HG03097 (cell line): Measurements from ENCODE around the gene B4GALNT4.
A peak's percentile ranks its signal among the peaks of the same experiment; 100 is the strongest.
"Not testable (repeated sequence)": the region's sequence is repeated elsewhere in the genome, so short reads cannot be mapped to it uniquely, and the experiment has no call there.

Experiments
- ATAC-seq: cut with Tn5 transposase; IDR thresholded peaks from one replicate; pipeline ENCODE4 v1.9.1; 2021; ENCODE audit not compliant: unreplicated experiment, low FRiP score

Gene B4GALNT4, protein sequence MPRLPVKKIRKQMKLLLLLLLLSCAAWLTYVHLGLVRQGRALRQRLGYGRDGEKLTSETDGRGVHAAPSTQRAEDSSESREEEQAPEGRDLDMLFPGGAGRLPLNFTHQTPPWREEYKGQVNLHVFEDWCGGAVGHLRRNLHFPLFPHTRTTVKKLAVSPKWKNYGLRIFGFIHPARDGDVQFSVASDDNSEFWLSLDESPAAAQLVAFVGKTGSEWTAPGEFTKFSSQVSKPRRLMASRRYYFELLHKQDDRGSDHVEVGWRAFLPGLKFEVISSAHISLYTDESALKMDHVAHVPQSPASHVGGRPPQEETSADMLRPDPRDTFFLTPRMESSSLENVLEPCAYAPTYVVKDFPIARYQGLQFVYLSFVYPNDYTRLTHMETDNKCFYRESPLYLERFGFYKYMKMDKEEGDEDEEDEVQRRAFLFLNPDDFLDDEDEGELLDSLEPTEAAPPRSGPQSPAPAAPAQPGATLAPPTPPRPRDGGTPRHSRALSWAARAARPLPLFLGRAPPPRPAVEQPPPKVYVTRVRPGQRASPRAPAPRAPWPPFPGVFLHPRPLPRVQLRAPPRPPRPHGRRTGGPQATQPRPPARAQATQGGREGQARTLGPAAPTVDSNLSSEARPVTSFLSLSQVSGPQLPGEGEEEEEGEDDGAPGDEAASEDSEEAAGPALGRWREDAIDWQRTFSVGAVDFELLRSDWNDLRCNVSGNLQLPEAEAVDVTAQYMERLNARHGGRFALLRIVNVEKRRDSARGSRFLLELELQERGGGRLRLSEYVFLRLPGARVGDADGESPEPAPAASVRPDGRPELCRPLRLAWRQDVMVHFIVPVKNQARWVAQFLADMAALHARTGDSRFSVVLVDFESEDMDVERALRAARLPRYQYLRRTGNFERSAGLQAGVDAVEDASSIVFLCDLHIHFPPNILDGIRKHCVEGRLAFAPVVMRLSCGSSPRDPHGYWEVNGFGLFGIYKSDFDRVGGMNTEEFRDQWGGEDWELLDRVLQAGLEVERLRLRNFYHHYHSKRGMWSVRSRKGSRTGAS

DNA sequence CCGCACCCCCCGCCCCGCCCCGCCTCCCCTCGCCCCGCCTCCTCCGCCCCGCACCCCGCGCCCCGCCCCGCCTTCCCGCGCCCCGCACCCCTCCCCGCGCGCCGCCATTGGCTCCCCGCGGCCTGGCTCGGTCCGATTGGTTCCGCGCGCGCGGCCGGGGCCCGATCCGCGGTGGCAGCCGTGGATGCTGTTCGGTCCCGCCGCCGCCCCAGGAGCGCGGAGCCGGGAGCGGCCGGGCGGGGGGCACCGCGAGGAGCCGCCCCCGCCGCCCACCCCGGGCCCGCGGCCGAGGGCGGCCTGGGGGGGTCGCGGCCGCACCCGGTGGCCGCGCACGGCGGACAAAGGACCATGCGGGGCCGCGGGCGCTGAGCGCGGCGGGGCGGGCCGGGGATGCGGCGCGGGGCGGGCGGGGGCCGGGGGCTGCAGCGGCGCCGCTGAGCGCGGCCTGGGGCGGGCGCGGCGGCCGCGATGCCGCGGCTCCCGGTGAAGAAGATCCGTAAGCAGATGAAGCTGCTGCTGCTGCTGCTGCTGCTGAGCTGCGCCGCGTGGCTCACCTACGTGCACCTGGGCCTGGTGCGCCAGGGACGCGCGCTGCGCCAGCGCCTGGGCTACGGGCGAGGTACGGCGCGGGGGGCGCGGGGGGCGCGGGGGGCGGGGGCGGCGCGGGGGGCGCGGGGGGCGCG, at the start of gene B4GALNT4:
TSS of gene B4GALNT4 (plus strand) at position 164 of the 683 bp plus-strand sequence. CDS start at position 469, 305 bp downstream.
- no peak for ATAC-seq

DNA sequence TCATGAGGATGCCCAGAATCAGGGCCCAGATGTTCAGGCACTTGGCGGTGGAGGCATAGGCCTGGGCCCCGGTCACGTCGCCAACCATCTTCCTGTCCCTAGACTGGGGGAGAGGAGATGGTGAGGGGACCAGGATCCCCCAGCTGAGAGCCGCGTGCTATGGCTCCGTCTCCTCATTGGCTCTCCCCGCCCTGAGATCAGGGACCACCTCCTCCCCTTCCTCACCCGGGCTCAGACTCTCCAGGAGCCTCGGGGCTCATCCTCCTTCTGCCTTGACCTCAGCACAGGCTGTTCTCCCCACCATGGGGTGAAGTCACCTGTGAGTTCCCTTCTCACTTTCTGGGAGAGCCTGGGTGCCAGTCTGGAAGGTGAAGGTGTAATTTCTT, 49.4 kb upstream of the B4GALNT4 start:
- not testable (repeated sequence) for ATAC-seq

DNA sequence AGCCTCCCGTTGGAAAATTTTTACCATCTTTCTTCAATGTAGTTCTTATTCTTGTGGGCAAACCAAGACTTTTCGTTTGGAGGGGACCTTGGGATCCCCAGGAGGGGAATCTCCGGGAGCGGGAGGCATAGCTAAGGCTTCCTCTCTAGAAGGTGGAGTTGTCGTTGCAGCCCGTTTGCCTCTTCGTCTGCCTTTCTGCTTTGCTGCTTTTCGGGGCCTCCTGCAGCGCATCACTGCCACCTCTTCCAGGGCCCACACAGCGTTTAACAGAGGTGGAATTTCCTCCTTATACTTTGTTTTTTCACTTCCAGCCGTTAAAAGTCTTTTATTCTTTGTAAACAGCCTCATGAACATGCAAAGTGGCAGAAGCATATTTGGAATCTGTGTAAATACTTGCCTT, 45.1 kb upstream of the B4GALNT4 start:
- no peak for ATAC-seq

DNA sequence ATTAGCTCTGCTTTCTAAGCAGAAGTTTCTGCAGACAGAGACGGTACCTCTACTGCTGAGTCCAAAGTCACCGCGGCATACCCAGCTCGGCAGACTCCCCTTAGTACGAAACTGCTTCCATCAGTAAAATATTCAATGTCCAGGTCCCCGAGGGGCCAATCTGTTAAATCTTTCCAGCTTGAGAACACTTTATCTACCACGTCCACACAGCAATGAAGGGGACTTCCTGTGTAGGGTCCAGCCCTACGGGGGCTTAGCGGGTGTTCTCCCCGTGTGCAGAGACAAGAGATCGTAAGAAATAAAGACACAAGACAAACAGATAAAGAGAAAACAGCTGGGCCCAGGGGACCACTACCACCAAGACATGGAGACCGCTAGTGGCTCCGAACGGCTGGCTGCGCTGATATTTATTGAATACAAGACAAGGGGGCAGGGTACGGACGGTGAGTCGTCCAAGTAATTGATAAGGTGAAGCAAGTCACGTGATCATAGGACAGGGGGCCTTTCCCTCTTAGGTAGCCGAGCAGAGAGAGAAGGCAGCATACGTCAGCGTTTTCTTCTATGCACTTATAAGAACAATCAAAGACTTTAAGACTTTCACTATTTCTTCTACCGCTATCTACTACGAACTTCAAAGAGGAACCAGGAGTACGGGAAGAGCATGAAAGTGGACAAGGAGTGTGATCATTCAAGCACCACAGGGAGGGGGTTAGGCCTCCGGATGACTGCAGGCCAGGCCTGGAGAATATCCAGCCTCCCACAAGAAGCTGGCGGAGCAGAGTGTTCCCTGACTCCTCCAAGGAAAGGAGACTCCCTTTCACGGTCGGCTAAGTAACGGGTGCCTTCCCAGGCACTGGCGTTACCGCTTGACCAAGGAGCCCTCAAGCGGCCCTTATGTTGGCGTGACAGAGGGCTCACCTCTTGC, 44.4 kb upstream of the B4GALNT4 start:
- not testable (repeated sequence) for ATAC-seq

DNA sequence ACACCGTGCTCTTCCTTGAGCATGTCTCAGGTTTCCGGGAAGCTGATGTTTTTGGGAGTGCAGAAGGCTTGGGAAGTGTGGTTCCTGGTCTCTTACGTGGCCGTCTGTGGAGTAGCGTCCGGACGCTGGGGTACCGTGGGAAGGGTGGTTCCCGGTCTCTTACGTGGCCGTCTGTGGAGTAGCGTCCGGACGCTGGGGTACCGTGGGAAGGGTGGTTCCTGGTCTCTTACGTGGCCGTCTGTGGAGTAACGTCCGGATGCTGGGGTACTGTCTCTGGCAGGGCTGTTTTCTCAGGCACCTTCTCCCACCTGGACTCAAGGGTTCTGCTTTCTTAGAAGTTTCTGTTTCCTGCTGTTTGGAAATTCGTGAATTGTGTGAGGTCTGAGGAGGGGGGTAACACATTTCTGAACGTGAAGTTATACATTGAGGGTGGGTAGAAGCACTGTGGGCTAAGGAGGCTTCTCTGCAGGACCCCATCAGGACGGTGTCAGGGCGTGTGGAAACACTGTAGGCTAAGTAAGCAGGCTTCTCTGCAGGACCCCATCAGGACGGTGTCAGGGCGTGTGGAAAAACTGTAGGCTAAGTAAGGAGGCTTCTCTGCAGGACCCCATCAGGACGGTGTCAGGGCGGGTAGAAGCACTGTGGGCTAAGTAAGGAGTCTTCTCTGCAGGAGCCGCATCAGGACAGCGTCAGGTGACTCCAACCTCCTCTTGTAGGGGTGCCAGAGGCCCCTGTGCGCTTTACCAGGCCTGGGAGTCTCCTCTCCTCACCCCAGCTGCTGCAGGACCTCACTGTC, 43.3 kb upstream of the B4GALNT4 start:
- ATAC-seq: no peak

DNA sequence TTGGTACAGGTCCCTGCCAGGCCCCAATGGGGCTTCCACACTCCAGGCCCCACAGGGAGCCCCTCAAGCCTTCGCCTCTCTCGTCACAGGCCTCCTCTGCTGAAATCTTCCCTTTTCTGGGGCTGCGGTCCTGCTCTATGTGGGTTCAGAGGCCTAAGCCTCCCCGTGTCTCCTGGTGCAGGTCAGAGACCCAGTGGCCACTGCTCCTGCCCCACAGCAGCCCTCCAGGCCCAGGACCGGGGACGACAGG, 42.8 kb upstream of the B4GALNT4 start:
- ATAC-seq: no peak

DNA sequence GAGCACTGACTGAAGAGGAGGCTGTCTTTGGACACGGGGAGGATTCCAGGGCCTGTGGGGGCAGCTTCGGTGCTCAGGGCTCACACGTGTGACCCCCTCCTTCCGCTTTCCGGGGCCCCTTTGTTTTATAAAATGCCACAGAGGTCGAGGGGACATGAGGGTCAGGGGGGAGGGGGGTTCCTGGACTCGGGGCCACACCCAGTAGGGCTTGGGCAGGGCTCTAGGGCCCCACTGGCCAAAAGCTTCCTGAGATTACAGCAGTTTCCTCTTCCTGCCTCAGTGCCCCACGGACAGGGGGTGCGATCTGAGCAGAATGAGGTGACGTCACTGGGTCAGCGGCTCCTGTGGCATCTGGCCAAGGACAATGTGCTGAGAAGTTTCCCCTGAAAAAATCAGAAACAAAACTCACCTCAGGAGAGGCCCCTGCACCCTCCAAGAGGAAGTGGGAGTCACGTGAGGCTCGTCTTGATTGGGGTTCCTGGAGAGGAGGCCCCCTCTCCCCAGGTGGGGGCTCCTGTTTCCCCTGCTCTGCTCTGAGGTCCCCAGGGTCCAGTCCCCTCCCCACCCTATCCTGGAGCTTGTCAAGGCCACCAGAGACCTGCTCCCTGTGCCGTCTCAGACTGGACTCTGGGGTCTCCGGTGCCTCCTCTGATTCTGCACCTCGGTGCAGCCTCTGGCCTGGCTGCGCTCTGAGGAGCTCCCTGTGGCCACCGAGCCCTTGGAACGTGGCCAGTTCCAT, 42.3 kb upstream of the B4GALNT4 start:
- ATAC-seq: peak; percentile 58

DNA sequence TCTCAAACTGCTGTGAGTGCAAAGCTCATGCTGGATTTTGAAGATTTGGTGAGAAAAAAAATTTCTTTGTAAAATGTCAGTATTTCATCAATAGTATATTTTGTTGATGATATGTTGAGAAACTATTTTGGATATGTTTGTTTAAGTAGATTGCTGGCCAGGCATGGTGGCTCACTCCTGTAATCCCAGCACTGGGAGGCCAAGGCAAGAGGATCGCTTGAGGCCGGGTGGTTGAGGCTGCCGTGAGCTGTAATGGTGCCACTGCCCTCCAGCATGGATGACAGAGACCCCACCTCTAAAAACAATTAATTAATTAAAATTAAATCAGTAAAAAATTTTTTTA, 41.7 kb upstream of the B4GALNT4 start:
- no peak for ATAC-seq

DNA sequence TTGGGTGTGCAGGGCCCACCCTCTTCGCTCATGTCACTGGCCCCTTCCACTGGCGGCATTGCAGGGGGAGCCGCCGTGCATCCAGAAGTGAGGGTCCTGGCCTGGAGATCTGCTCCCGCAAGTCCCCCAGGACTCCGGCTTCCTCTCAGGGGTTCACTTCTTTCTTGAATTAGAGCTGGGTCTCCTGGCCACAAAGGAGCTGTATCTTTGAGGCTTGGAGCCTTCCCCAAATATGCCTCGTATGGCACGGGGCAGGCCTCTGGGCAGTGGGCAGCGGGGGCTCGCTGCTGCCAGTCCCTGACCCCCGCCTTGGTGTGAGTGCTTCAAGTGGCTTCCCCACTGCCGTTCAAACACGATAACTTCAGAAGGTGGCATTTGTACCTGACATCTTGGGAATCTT, 41.3 kb upstream of the B4GALNT4 start:
- no peak for ATAC-seq

DNA sequence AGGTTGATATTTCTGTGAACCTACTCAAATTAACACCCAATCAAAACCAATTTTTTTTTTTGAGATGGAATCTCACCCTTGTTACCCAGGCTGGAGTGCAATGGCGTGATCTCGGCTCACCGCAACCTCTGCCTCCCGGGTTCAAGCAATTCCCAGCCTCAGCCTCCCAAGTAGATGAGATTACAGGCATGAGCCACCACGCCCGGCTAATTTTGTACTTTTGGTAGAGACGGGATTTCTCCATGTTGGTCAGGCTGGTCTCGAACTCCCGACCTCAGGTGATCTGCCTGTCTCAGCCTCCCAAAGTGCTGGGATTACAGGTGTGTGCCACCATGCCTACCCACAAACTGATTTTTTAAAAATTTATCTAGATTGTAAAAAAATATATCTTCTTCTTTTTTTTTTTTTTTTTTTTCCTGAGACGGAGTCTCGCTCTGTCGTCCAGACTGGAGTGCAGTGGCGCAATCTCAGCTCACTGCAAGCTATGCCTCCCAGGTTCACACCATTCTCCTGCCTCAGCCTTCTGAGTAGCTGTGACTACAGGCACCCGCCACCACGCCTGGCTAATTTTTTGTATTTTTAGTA, 40.7 kb upstream of the B4GALNT4 start:
- ATAC-seq: not testable (repeated sequence)

DNA sequence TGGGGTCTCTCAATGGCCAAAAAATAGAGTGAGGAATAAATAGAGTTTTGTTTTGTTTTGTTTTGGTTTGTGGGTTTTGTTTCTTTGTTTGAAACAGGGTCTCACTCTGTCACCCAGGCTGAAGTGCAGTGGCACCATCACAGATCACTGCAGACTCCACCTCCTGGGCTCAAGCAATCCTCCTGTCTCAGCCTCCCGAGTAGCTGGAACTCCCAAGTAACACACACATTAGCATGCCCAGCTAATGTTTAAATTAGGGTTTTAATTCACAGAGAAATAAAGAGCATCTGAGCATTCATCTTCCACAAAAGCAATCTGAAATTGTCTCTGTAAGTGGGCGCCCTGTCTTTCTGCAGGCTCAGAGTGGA, 39.4 kb upstream of the B4GALNT4 start:
- no peak for ATAC-seq

DNA sequence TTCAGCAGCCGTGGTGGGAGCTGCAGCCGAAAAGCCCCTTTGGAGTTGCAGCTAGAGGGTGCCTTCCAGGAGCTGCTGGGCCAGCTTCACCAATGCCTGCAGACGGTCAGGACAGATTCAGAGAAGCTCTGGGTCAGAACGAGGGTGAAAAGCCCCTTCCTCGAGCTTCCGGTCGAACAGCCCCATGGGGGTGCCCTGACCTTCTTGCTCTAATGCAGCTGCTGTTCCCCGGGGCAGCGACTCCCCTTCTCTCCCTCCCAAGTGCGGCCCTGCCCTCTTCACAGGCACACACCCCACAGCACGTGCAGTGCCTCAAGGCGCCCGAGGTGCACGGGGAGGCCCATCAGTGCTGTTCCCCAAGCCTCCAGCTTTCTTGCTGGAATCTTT, 39.0 kb upstream of the B4GALNT4 start:
- no peak for ATAC-seq

DNA sequence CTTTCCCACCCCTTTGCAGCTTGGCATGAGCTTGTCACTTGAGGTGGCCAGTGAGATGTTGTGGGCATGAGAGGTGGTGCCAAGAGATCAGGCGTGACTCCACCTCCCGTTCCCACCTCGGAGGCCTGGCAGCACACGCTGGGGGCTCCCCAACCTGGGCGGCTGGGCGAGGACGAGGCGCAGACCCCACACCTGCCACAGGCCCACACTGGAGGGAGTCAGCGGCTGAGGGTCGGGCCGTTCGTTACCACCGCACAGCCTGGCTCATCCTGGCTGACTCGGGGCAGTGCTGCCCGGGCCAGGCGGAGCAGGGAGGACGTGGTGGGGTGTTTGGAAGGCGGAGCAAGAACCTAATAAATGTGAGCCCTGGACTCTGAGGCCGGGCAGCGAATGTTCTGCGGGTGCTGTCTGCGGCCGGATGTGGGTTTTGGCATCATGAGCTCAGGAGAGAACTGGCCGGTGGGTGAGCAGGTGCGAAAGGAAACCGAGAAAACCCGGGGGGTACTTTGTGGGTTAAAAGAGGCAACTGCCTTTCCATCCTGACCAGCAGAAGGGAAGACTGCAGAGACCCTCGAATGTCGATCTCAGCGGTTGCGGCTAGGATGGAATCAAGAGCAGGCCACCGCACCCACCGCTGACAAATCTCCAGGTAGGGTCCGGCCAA, 38.5 kb upstream of the B4GALNT4 start:
- no peak for ATAC-seq

DNA sequence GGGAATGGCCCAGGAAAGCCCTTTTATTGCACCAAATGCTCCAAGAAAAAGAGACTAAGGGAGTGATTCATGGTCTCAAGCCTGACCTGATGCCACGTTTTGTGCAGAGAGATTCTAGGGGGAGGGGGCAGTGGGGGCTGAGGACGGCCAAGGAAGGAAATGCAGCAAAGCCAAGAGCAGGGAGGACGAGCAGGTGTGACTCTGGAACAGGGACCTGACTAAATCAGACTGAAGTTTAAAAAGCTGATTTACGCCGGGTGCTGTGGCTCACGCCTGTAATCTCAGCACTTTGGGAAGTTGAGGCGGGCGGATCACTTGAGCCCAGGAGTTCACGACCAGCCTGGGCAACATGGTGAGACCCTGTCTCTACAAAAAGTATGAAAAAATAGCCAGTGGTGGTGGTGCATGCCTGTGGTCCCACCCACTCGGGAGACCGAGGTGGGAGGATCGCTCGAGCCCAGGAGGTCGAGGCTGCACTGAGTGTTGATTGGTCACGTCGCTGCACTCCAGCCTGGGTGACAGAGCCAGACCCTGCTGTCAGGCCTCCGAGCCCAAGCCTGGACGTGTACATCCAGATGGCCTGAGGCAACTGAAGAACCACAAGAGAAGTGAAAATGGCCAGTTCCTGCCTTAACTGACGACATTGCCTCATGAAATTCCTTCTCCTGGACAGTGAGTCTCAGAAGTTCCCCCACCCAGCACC, 37.8 kb upstream of the B4GALNT4 start:
- no peak for ATAC-seq

DNA sequence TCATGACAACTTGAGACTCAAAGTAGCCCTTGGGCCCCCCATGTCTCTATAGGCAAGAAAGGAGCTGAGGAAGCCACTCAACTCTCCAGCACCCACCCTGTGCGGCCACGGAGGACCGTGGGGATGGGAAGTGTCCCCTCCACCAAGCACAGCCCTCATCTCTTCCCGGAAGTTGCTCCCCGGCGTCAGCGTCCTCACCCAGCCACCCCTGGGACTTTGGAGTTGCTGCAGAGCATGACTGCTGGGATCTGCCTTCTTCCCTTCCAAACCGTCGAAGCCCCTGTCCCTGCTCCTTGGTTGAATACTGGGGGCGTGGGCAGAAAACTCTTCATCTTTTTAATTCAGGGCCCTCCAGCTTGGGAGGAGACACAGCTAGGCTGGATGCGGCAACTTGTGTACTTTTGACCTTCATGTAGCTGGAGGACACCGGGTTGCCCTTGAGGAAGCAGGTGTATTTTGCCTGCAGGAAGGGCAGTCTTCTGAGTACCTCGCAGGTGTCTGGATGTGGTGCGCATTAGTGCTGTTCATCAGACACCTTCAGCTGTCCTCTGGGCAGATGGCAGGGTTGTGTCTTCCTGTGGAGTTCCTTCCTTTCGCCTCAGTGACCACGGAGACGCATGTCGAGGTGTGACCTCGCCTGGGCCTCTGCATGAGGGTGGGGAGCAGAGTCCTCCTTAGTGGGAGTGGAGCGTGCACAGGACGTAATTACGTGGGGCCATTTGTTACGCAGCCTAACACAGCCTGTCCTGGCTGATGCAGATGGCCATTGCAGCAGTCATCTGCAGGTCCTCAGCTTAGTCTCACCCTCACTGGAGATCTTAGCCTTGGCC, 36.4 kb upstream of the B4GALNT4 start:
- no peak for ATAC-seq

DNA sequence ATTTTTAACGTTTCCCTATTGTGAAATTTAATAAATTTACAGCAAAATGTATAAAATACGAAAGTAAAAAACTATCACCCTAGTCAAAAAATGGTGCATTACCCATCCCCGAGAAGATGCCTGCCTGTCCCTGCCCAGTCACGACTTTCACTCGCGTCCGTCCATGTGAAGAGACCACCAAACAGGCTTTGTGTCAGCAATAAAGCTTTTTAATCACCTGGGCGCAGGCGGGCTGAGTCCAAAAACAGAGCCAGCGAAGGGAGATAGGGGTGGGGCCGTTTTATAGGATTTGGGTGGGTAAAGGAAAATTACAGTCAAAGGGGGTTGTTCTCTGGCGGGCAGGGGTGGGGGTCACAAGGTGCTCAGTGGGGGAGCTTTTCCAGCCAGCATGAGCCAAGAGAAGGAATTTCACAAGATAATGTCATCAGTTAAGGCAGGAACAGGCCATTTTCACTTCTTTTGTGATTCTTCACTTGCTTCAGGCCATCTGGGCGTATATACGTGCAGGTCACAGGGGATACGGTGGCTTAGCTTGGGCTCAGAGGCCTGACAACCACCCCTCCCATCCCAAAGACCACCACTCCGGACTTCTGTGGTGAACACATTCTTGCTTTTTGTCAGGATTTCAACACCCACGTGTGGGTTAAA, 35.6 kb upstream of the B4GALNT4 start:
- ATAC-seq: not testable (repeated sequence)
